MCF 10A (cell line): ENCODE measurements around the gene HEPH. TPM values are rescaled to one million over a fixed set of nuclear protein-coding genes. Genes with fewer than 3 reads are reported as not detected.

Experiments used
- BruUV-seq: library from RNA; stranded (reverse); fragments of 400-500 nt; replicated peaks from 2 replicates; lab custom pipeline; 2021; lab: Mats Ljungman, UMichigan
- CTCF ChIA-PET: fragments of 300-600 bp; sonication (Branson Sonifier 250); formaldehyde crosslinking; extraction: SDS; loops from one replicate; lab custom pipeline; 2021; ENCODE audit warnings: antibody characterized with exemption, inconsistent platforms; lab: Yijun Ruan, JAX
- POLR2A ChIA-PET: fragments of 300-600, 350-650 bp; sonication (Branson Sonifier 250); formaldehyde crosslinking; extraction: SDS; loops from one replicate; lab custom pipeline; 2020; ENCODE audit warnings: antibody characterized with exemption, inconsistent platforms; lab: Yijun Ruan, JAX
- DNase-seq: peaks from one replicate; pipeline ENCODE4 v3.0.0-alpha.2; 2018; ENCODE audit not compliant: unreplicated experiment
- H3K27ac Mint-ChIP-seq: one replicate; pipeline ENCODE4 v1.8.0; 2022; ENCODE audit warnings: mild to moderate bottlenecking, low read depth, mixed read lengths; ENCODE audit not compliant: unreplicated experiment
- H3K27me3 Mint-ChIP-seq: one replicate; pipeline ENCODE4 v1.8.0; 2022; ENCODE audit warnings: mixed read lengths; ENCODE audit not compliant: insufficient read depth, unreplicated experiment
- H3K36me3 Mint-ChIP-seq: one replicate; pipeline ENCODE4 v1.8.0; 2022; ENCODE audit warnings: mild to moderate bottlenecking, moderate library complexity, mixed read lengths; ENCODE audit not compliant: insufficient read depth, unreplicated experiment
- H3K4me1 Mint-ChIP-seq: one replicate; pipeline ENCODE4 v1.8.0; 2022; ENCODE audit warnings: mixed read lengths; ENCODE audit not compliant: insufficient read depth, unreplicated experiment
- H3K4me3 Mint-ChIP-seq: one replicate; pipeline ENCODE4 v1.8.0; 2022; ENCODE audit warnings: mild to moderate bottlenecking, moderate library complexity, mixed read lengths; ENCODE audit not compliant: unreplicated experiment
- H3K9me3 Mint-ChIP-seq: one replicate; pipeline ENCODE4 v1.8.0; 2022; ENCODE audit warnings: mixed read lengths; ENCODE audit not compliant: unreplicated experiment
- CTCF ChIP-seq: fragments of 200-600 bp; IDR thresholded peaks from one replicate; pipeline ENCODE4 v1.8.0; 2022; ENCODE audit warnings: antibody characterized with exemption, mild to moderate bottlenecking; ENCODE audit not compliant: unreplicated experiment
- intact Hi-C: fragments of 100-400 bp; cut with micrococcal nuclease; formaldehyde crosslinking; loops from 2 replicates; pipeline ENCODE4 v1.14.1; 2022
- total RNA-seq: library from RNA; stranded (reverse); gene quantifications from 2 replicates; pipeline ENCODE4 v1.2.3, GENCODE V29; 2022

HEPH gene
- total RNA-seq, 1 experiment from 2014 or later = 0.40 TPM

DNA sequence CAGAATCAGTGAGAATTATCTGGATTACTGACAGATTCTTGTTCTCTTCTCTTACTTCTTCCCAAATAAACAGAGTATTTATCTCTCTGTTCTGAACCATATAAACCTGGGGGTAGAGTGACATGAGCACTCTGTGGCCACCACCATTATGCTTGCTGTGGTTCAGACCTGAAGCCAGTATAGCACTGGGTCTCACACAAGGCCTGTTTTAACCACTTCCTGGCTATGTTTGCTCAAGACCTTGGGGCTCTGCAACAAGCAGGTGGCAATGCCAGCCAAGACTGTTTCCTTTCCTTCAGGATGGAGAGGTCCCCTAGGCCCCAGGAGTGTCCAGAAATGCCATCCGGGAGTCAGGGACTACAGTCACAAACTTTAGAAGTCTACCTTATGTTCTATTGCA is 21.7 kb upstream of the HEPH start:
- no TSS peak for BruUV-seq
- H3K4me1 Mint-ChIP-seq = no peaks in the 10 kb centered on the region
- H3K9me3 Mint-ChIP-seq = peaks cover 20% of the 10 kb centered on the region
- no peak for DNase-seq
- no peak overlapping the region for H3K4me3 Mint-ChIP-seq
- CTCF ChIA-PET = interaction anchor here (0.7 to 0.8 kb wide), 2 partner anchors 631 to 777 kb away, joined by 3 read pairs; no protein-coding TSS in a partner anchor
- POLR2A ChIA-PET = no interaction called here
- TF ChIP-seq CTCF = no peak
- intact Hi-C loops = no loop called here
- no peaks in the 10 kb centered on the region for H3K27me3 Mint-ChIP-seq
- no peak overlapping the region for H3K27ac Mint-ChIP-seq
- no peaks in the 10 kb centered on the region for H3K36me3 Mint-ChIP-seq

DNA sequence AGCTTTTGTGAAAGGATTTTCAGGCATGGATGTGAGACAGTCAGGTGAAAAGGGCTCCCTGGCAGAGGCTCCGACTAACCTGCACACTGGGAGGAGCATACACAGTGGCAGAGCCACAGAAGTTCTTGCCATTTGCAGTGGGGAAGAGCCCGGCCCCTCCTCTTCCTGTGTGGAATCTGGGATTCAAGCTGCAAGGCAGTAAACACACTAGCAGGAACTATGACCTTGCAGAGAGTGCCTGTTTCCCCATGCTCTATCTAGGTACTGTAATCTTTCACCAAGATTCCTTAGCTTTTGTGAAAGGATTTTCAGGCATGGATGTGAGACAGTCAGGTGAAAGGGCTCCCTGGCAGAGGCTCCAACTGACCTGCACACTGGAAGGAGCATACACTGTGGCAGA is 19.8 kb upstream of the HEPH start:
- POLR2A ChIA-PET = no interaction called here
- no TSS peak for BruUV-seq
- Mint-ChIP-seq H3K27me3 (no peaks in the 10 kb centered on the region), H3K4me1 (no peaks in the 10 kb centered on the region), H3K9me3 (peaks cover 15% of the 10 kb centered on the region), H3K36me3 (no peaks in the 10 kb centered on the region), H3K27ac (no peak overlapping the region), H3K4me3 (no peak overlapping the region)
- DNase-seq = no peak
- TF ChIP-seq CTCF = no peak
- intact Hi-C loops = no loop called here
- CTCF ChIA-PET = no interaction called here

- TF ChIP-seq CTCF = no peak
- H3K36me3 Mint-ChIP-seq = no peaks in the 10 kb centered on the region
- H3K27ac Mint-ChIP-seq = no peak overlapping the region
- no peak overlapping the region for H3K4me3 Mint-ChIP-seq
- POLR2A ChIA-PET = no interaction called here
- H3K9me3 Mint-ChIP-seq = peaks cover 7% of the 10 kb centered on the region
- no peaks in the 10 kb centered on the region for H3K4me1 Mint-ChIP-seq
- no peaks in the 10 kb centered on the region for H3K27me3 Mint-ChIP-seq
- DNase-seq = no peak
- intact Hi-C loops = no loop called here
- CTCF ChIA-PET = no interaction called here
- no TSS peak for BruUV-seq
Measured at GRCh38 chrX:66149519-66149918, 14.5 kb upstream of the HEPH start.

GRCh38 chrX:66150163-66150562 is 13.9 kb upstream of the HEPH start:
- ChIA-PET POLR2A (no interaction called here), CTCF (no interaction called here)
- no peak for DNase-seq
- H3K27ac Mint-ChIP-seq = no peak overlapping the region
- no peak for TF ChIP-seq CTCF
- peaks cover 7% of the 10 kb centered on the region for H3K9me3 Mint-ChIP-seq
- no peaks in the 10 kb centered on the region for H3K36me3 Mint-ChIP-seq
- no peak overlapping the region for H3K4me3 Mint-ChIP-seq
- no peaks in the 10 kb centered on the region for H3K4me1 Mint-ChIP-seq
- no TSS peak for BruUV-seq
- no peaks in the 10 kb centered on the region for H3K27me3 Mint-ChIP-seq
- intact Hi-C loops = no loop called here
